ENCODE data around the gene TERF2IP. TPM values are rescaled to one million over a fixed set of nuclear protein-coding genes. Genes with fewer than 3 reads are reported as not detected.

Gene TERF2IP
- total and polyA plus RNA-seq, 9 of the 15 experiments (the other 6 are each of a cell fraction or from before 2014, with no cell fraction given), result 14.5 to 64.2 (median 47.0) TPM

- TF ChIP-seq MEIS2 (IDR thresholded peaks at IDR 0.05; ENCODE audit: partially characterized antibody) (peak; percentile 59), DACH1 (IDR thresholded peaks at IDR 0.05; ENCODE audit: partially characterized antibody) (peak; percentile 52), MTA1 (IDR thresholded peaks at IDR 0.05; ENCODE audit: borderline replicate concordance) (peak; percentile 87; the same call in 1 of the 2 replicates), STAT5A (IDR thresholded peaks at IDR 0.05; ENCODE audit: borderline replicate concordance, low read length) (peak; percentile 41; the same call in 1 of the 2 replicates), RCOR1 (IDR thresholded peaks at IDR 0.05; ENCODE audit: borderline replicate concordance in 1 of 2, low read depth in 2 of 2, low read length in 2 of 2) (peak in 1 of 2 experiments; percentile 92; a peak in 2 of 4 replicates), KLF13 (tag; IDR thresholded peaks at IDR 0.05; ENCODE audit: borderline replicate concordance, low read depth) (no peak), SOX6 (IDR thresholded peaks at IDR 0.05) (peak; percentile 70; the same call in 1 of the 2 replicates), SRSF3 (IDR thresholded peaks at IDR 0.05; ENCODE audit: insufficient read depth, low read length) (no peak), OTX1 (CRISPR knock-in tag; IDR thresholded peaks at IDR 0.05) (0 out of 2 replicates have a peak, but pooled peaks have one; percentile 40), JUN (IDR thresholded peaks at IDR 0.05; ENCODE audit: borderline replicate concordance, low read depth, low read length) (peak; percentile 94), JUN (CRISPR knock-in tag; IDR thresholded peaks at IDR 0.05; ENCODE audit: borderline replicate concordance) (no peak), DPF2 (IDR thresholded peaks at IDR 0.05) (peak; percentile 98), GTF2F1 (IDR thresholded peaks at IDR 0.05; ENCODE audit: low read depth, low read length) (no peak), CEBPB (tag; IDR thresholded peaks at IDR 0.05) (peak; percentile 97), HDAC3 (IDR thresholded peaks at IDR 0.05; ENCODE audit: borderline replicate concordance, partially characterized antibody) (peak; percentile 75), KLF16 (IDR thresholded peaks at IDR 0.05) (0 out of 2 replicates have a peak, but pooled peaks have one; percentile 19), ETV1 (tag; conservative IDR thresholded peaks at IDR 0.05; ENCODE audit: low read depth) (peak; percentile 60; the same call in 1 of the 2 replicates), FOXA3 (CRISPR knock-in tag; conservative IDR thresholded peaks at IDR 0.05 in 1 of 2, IDR thresholded peaks at IDR 0.05 in 1 of 2) (peak in 1 of 2 experiments; percentile 84; a peak in 2 of 4 replicates), HMBOX1 (IDR thresholded peaks at IDR 0.05) (peak; percentile 93), ZHX1 (conservative IDR thresholded peaks at IDR 0.05; ENCODE audit: low read length) (no peak), JUNB (CRISPR knock-in tag; conservative IDR thresholded peaks at IDR 0.05) (peak; percentile 70), SMARCE1 (IDR thresholded peaks at IDR 0.05) (peak; percentile 98), ZNF699 (CRISPR knock-in tag; IDR thresholded peaks at IDR 0.05; ENCODE audit: insufficient replicate concordance) (no peak), ARID1B (IDR thresholded peaks at IDR 0.05) (peak; percentile 96), CBX3 (IDR thresholded peaks at IDR 0.05; ENCODE audit: borderline replicate concordance in 1 of 2, low read length in 2 of 2) (0 out of 3 replicates have a peak, but pooled peaks of 1 of the 2 experiments have one; percentile 15), EP400 (IDR thresholded peaks at IDR 0.05) (no peak), MBD2 (IDR thresholded peaks at IDR 0.05; ENCODE audit: borderline replicate concordance, low read depth) (0 out of 2 replicates have a peak, but pooled peaks have one; percentile 31), TRIM24 (IDR thresholded peaks at IDR 0.05) (peak; percentile 85 to 90), NCOR1 (IDR thresholded peaks at IDR 0.05) (peak; percentile 72)
Observed at GRCh38 chr16:75624921-75625334, 22.6 kb upstream of the TERF2IP start (continued).

Data from K562 (cell line).